ENCODE measurements around the gene ZBTB24.

Gene ZBTB24

DNA sequence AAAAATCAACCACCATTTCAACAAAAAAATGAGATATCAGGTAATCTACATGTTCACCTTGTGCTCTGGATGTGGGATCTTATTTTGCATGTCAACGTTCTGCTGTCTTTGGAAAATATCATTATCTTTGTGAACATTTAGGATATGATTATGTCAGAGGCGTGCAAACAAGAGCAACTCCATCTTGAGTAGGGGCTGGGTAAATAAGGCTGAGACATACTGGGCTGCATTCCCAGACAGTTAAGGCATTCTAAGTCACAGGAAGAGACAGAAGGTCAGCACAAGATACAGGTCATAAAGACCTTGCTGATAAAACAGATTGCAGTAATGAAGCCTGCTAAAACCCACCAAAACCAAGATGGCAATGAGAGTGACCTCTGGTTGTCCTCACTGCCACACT, 28.8 kb upstream of the ZBTB24 start:
- no peak overlapping the region for H3K9ac ChIP-seq (ENCODE audit: low read depth, low read length)
- H3K27ac ChIP-seq (ENCODE audit: low read length): no peak overlapping the region
- no peak overlapping the region for H2AFZ ChIP-seq (ENCODE audit: low read depth, low read length)
- H3K4me3 ChIP-seq (ENCODE audit: low read depth in 1 of 2, low read length in 2 of 2): no peak overlapping the region
- no peaks in the 10 kb centered on the region for H3K36me3 ChIP-seq (ENCODE audit: insufficient read depth, low read length)
- ATAC-seq (ENCODE audit: insufficient read depth, low read depth) (no peak), DNase-seq (no peak)
- H3K9me3 ChIP-seq (ENCODE audit: insufficient read depth, low read length, severe bottlenecking): peaks cover 6% of the 10 kb centered on the region
- H4K20me1 ChIP-seq (ENCODE audit: insufficient read depth, low read length): no peaks in the 10 kb centered on the region
- peaks cover 17% of the 10 kb centered on the region for H3K4me1 ChIP-seq (ENCODE audit: insufficient read depth, low read length)
- no peak for TF ChIP-seq EZH2 (IDR thresholded peaks at IDR 0.05; ENCODE audit: borderline replicate concordance, low read depth, low read length, severe bottlenecking)
- TF ChIP-seq, protein P1, sequence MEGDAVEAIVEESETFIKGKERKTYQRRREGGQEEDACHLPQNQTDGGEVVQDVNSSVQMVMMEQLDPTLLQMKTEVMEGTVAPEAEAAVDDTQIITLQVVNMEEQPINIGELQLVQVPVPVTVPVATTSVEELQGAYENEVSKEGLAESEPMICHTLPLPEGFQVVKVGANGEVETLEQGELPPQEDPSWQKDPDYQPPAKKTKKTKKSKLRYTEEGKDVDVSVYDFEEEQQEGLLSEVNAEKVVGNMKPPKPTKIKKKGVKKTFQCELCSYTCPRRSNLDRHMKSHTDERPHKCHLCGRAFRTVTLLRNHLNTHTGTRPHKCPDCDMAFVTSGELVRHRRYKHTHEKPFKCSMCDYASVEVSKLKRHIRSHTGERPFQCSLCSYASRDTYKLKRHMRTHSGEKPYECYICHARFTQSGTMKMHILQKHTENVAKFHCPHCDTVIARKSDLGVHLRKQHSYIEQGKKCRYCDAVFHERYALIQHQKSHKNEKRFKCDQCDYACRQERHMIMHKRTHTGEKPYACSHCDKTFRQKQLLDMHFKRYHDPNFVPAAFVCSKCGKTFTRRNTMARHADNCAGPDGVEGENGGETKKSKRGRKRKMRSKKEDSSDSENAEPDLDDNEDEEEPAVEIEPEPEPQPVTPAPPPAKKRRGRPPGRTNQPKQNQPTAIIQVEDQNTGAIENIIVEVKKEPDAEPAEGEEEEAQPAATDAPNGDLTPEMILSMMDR (IDR thresholded peaks at IDR 0.05; ENCODE audit: borderline replicate concordance, extremely low read depth, low read length, poor library complexity, severe bottlenecking): no peak
- H3K27me3 ChIP-seq (ENCODE audit: insufficient read depth, low read length, poor library complexity): no peaks in the 10 kb centered on the region
- H3K4me2 ChIP-seq (ENCODE audit: insufficient read depth, low read length): no peak overlapping the region
- no peaks in the 10 kb centered on the region for H3K79me2 ChIP-seq (ENCODE audit: insufficient read depth, low read length)

DNA sequence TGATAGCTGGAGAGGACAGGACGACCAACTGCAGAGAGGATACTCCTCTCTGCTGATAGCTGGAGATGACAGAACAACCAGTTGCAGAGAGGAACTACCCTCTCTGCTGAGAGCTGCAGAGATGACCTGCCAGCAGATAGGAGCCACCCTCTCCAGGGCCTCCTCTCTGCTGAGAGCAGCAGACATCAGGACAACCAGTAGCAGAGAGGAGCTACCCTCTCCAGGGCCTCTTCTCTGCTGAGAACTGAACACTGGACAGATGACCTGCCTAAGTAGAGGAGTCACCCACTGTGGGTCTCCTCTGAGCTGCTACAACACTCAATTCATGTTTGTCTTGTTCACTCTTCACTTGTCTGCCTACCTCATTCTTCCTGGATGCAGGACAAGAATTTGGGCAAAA, 27.3 kb upstream of the ZBTB24 start:
- no peaks in the 10 kb centered on the region for H4K20me1 ChIP-seq (ENCODE audit: insufficient read depth, low read length)
- TF ChIP-seq EZH2 (IDR thresholded peaks at IDR 0.05; ENCODE audit: borderline replicate concordance, low read depth, low read length, severe bottlenecking): no peak
- TF ChIP-seq, protein P1 (IDR thresholded peaks at IDR 0.05; ENCODE audit: borderline replicate concordance, extremely low read depth, low read length, poor library complexity, severe bottlenecking): no peak
- H3K79me2 ChIP-seq (ENCODE audit: insufficient read depth, low read length): no peaks in the 10 kb centered on the region
- ATAC-seq (ENCODE audit: insufficient read depth, low read depth): no peak
- H2AFZ ChIP-seq (ENCODE audit: low read depth, low read length): no peak overlapping the region
- no peak overlapping the region for H3K4me2 ChIP-seq (ENCODE audit: insufficient read depth, low read length)
- H3K9me3 ChIP-seq (ENCODE audit: insufficient read depth, low read length, severe bottlenecking): peaks cover 6% of the 10 kb centered on the region
- H3K4me1 ChIP-seq (ENCODE audit: insufficient read depth, low read length): peaks cover 3% of the 10 kb centered on the region
- no peak for DNase-seq
- no peak overlapping the region for H3K27ac ChIP-seq (ENCODE audit: low read length)
- H3K27me3 ChIP-seq (ENCODE audit: insufficient read depth, low read length, poor library complexity): no peaks in the 10 kb centered on the region
- no peak overlapping the region for H3K4me3 ChIP-seq (ENCODE audit: low read depth in 1 of 2, low read length in 2 of 2)
- no peaks in the 10 kb centered on the region for H3K36me3 ChIP-seq (ENCODE audit: insufficient read depth, low read length)
- H3K9ac ChIP-seq (ENCODE audit: low read depth, low read length): no peak overlapping the region

DNA sequence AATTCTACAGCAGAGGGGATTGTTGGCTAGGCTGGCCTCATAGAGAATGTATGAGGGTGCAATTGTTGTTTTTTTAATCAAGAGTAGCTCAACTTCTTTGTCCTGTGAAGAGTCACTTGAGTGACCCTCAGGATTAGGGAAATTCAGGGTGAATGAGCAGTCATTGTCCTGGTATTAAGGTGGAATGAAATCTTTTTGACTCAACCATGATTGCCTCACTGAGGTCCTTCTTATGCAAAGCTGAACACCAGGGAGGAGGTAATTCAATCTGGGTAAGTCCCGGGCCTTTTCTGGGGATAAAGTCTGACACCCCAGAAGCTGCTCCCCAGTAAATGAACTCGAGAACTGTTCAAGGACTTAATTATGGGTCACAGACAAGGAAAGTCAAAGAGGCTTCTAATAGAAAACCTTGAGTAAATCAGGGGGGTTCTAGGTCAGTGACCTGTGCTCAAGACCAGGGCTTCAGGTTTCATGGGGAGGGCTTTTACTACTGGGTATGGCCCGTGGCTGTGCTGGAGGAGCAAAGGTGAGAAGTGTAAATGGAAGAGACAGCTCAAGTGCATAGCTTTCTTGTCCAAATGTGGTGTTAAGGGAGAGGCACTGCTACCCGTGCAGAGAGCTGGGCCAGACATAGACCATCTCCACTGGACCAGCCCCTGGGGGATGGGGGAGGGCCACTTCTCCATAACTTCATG, 25.3 kb upstream of the ZBTB24 start:
- no peak overlapping the region for H3K27ac ChIP-seq (ENCODE audit: low read length)

More for the DNA sequence above, 25.3 kb upstream of the ZBTB24 start:
- no peak for DNase-seq
- Histone ChIP-seq H3K9me3 (ENCODE audit: insufficient read depth, low read length, severe bottlenecking) (peaks cover 6% of the 10 kb centered on the region), H2AFZ (ENCODE audit: low read depth, low read length) (no peak overlapping the region), H3K4me2 (ENCODE audit: insufficient read depth, low read length) (no peak overlapping the region), H3K36me3 (ENCODE audit: insufficient read depth, low read length) (no peaks in the 10 kb centered on the region), H3K4me3 (ENCODE audit: low read depth in 1 of 2, low read length in 2 of 2) (no peak overlapping the region), H3K9ac (ENCODE audit: low read depth, low read length) (no peak overlapping the region), H4K20me1 (ENCODE audit: insufficient read depth, low read length) (no peaks in the 10 kb centered on the region), H3K27me3 (ENCODE audit: insufficient read depth, low read length, poor library complexity) (no peaks in the 10 kb centered on the region), H3K79me2 (ENCODE audit: insufficient read depth, low read length) (no peaks in the 10 kb centered on the region), H3K4me1 (ENCODE audit: insufficient read depth, low read length) (no peaks in the 10 kb centered on the region)
- no peak for TF ChIP-seq EZH2 (IDR thresholded peaks at IDR 0.05; ENCODE audit: borderline replicate concordance, low read depth, low read length, severe bottlenecking)
- TF ChIP-seq, protein P1 (IDR thresholded peaks at IDR 0.05; ENCODE audit: borderline replicate concordance, extremely low read depth, low read length, poor library complexity, severe bottlenecking): no peak
- no peak for ATAC-seq (ENCODE audit: insufficient read depth, low read depth)
